CD4-positive, alpha-beta T cell (primary cell): ENCODE data around the gene SLC22A24. TPM values are rescaled to one million over a fixed set of nuclear protein-coding genes. Genes with fewer than 3 reads are reported as not detected.

ENCODE experiments used
- ATAC-seq: fragments of 200-7000 bp; cut with Tn5 transposase; one replicate; pipeline ENCODE4 v1.10.0; 2022; ENCODE audit warnings: mild to moderate bottlenecking; ENCODE audit not compliant: poor library complexity
- CTCF ChIA-PET: fragments of 350-600 bp; sonication (Branson Sonifier 250); formaldehyde crosslinking; loops from one replicate; lab custom pipeline; 2021; ENCODE audit warnings: antibody characterized with exemption, inconsistent platforms; lab: Charles Lee
- POLR2A ChIA-PET: fragments of 350-600 bp; sonication (Branson Sonifier 250); formaldehyde crosslinking; loops from one replicate; lab custom pipeline; 2021; ENCODE audit warnings: antibody characterized with exemption, inconsistent platforms; lab: Charles Lee
- DNase-seq, 14 experiments: peaks; one replicate each; pipeline ENCODE4 v3.0.0-alpha.2; 2013 to 2020; ENCODE audit warnings: mixed read lengths in 2 of 14
- H3K27ac ChIP-seq, 2 donors: one replicate each; pipeline versions ENCODE4 v1.5.1 to v1.7.0; 2013; ENCODE audit warnings: low read length in 2 of 2, low read depth in 1 of 2, mild to moderate bottlenecking in 1 of 2
- H3K27me3 ChIP-seq, 2 experiments: 1 replicate in 1 of 2; 2 replicates in 1 of 2; pipeline versions ENCODE4 v1.6.1 to v1.7.0; 2013; ENCODE audit warnings: low read length in 2 of 2, control low read depth in 1 of 2, mild to moderate bottlenecking in 1 of 2, moderate library complexity in 1 of 2; ENCODE audit not compliant: insufficient read depth in 2 of 2, control insufficient read depth in 1 of 2
- H3K36me3 ChIP-seq: one replicate; pipeline ENCODE4 v1.6.1; 2013; ENCODE audit warnings: low read length, control low read depth; ENCODE audit not compliant: insufficient read depth
- H3K4me1 ChIP-seq: one replicate; pipeline ENCODE4 v1.6.1; 2013; ENCODE audit warnings: low read length, control low read depth; ENCODE audit not compliant: insufficient read depth
- H3K4me3 ChIP-seq: one replicate; pipeline ENCODE4 v1.5.1; 2013; ENCODE audit warnings: mild to moderate bottlenecking, low read length, moderate library complexity
- H3K9me3 ChIP-seq, 2 experiments: 1 replicate in 1 of 2; 2 replicates in 1 of 2; pipeline versions ENCODE4 v1.6.1 to v1.7.0; 2013; ENCODE audit warnings: low read length in 2 of 2, mild to moderate bottlenecking in 2 of 2, control low read depth in 1 of 2, moderate library complexity in 1 of 2; ENCODE audit not compliant: control insufficient read depth in 1 of 2, insufficient read depth in 1 of 2
- H3K27ac Mint-ChIP-seq: one replicate; pipeline ENCODE4 v1.8.0; 2020; ENCODE audit warnings: mixed read lengths
- H3K27me3 Mint-ChIP-seq: one replicate; pipeline ENCODE4 v1.8.0; 2021; ENCODE audit warnings: mixed read lengths
- H3K36me3 Mint-ChIP-seq: one replicate; pipeline ENCODE4 v1.8.0; 2021; ENCODE audit warnings: low read depth, mixed read lengths
- H3K4me1 Mint-ChIP-seq: one replicate; pipeline ENCODE4 v1.8.0; 2021; ENCODE audit warnings: low read depth, mixed read lengths
- H3K4me3 Mint-ChIP-seq: one replicate; pipeline ENCODE4 v1.8.0; 2020; ENCODE audit warnings: mild to moderate bottlenecking, mixed read lengths
- H3K9me3 Mint-ChIP-seq: one replicate; pipeline ENCODE4 v1.8.0; 2020; ENCODE audit warnings: mixed read lengths
- CTCF ChIP-seq: fragments of 200-600 bp; IDR thresholded peaks from one replicate; pipeline ENCODE4 v1.8.0; 2022; ENCODE audit warnings: antibody characterized with exemption, mild to moderate bottlenecking
- intact Hi-C, 2 experiments: fragments of 100-400 bp; cut with DNase I in 1 of 2; cut with micrococcal nuclease in 1 of 2; formaldehyde crosslinking; loops; one replicate each; pipeline versions ENCODE4 v1.15.1 to v1.9.0; 2023 to 2025; cut with DNase I, micrococcal nuclease
- total RNA-seq, 174 experiments: library from RNA in 2 of 174; stranded (reverse) in 2 of 174; gene quantifications; one replicate each; pipeline ENCODE4 v1.2.3 and lab custom pipeline; 2021 to 2026

The SLC22A24 gene
- total RNA-seq, 2 experiments from 2014 or later, result not detected

DNA sequence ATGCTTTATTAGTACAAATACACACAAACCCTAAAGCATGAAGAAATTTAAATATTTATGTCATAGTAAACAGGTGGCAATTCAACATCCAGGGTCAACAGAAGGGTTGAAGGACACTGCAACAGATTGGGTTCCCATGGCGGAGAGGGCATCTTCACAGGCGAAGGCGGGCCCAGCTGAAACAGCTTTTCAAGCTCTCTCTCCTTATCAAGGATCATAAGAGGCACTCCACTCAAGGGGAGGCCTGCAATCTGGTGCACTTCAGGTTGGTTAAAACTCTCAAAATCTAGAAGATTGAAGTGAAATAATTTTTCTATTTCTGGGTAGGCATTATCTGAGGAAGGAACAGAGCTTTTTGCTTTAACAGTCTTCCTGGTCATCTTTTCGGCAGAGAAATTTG, 111.6 kb downstream of the SLC22A24 start:
- no peak overlapping the region for H3K4me3 ChIP-seq
- H3K27me3 ChIP-seq, result peaks cover 0 to 5% of the 10 kb centered on the region in 2 experiments
- H3K36me3 ChIP-seq, result no peaks in the 10 kb centered on the region
- no peak for TF ChIP-seq CTCF
- no peaks in the 10 kb centered on the region for H3K9me3 ChIP-seq
- POLR2A ChIA-PET, result no interaction called here
- H3K4me3 Mint-ChIP-seq, result no peak overlapping the region
- H3K9me3 Mint-ChIP-seq, result no peaks in the 10 kb centered on the region
- intact Hi-C loops, result loop anchor here (10.0 kb wide), 2 partner anchors 602 to 1112 kb away; no protein-coding TSS in a partner anchor
- H3K36me3 Mint-ChIP-seq, result no peaks in the 10 kb centered on the region
- DNase-seq (no peak), ATAC-seq (no peak)
- CTCF ChIA-PET, result no interaction called here
- peaks cover 48% of the 10 kb centered on the region for H3K27me3 Mint-ChIP-seq
- H3K27ac ChIP-seq, result no peak overlapping the region
- H3K27ac Mint-ChIP-seq, result no peak overlapping the region
- peaks cover 2% of the 10 kb centered on the region for H3K4me1 ChIP-seq
- no peaks in the 10 kb centered on the region for H3K4me1 Mint-ChIP-seq

Other genes with a start within 250 kb of the SLC22A24 start
- not detected for gene CHRM1, start 222.9 kb downstream of the SLC22A24 start, total RNA-seq
- not detected for gene SLC22A6, start 159.3 kb downstream of the SLC22A24 start, total RNA-seq
- gene SLC22A8, start 128.4 kb downstream of the SLC22A24 start, total RNA-seq, result not detected
- gene SLC22A25, start 99.4 kb upstream of the SLC22A24 start, total RNA-seq, result not detected
- gene SLC22A9, start 225.6 kb upstream of the SLC22A24 start, total RNA-seq, result not detected